H9 (cell line): ENCODE measurements around the gene TCP11X1. TPM values are rescaled to one million over a fixed set of nuclear protein-coding genes. Genes with fewer than 3 reads are reported as not detected.
"Not testable (repeated sequence)": the region's sequence is repeated elsewhere in the genome, so short reads cannot be mapped to it uniquely, and the experiment has no call there.

ENCODE experiments used
- DNase-seq: peaks from one replicate; pipeline ENCODE4 v3.0.0-alpha.2; 2017
- H2AFZ ChIP-seq: one replicate; pipeline ENCODE4 v1.6.1; 2013; ENCODE audit warnings: mild to moderate bottlenecking, low read length, control low read depth, moderate library complexity
- H2AK5ac ChIP-seq: 2 replicates; pipeline ENCODE4 v1.6.1; 2013; ENCODE audit warnings: low read length, control low read depth, mixed read lengths; ENCODE audit not compliant: insufficient read length
- H2BK120ac ChIP-seq: one replicate; pipeline ENCODE4 v1.6.1; 2013; ENCODE audit warnings: low read depth, mild to moderate bottlenecking, low read length, control low read depth, inconsistent platforms; ENCODE audit not compliant: poor library complexity, severe bottlenecking
- H2BK12ac ChIP-seq: 2 replicates; pipeline ENCODE4 v1.6.1; 2013; ENCODE audit warnings: low read length, control low read depth, mixed read lengths, low read depth; ENCODE audit not compliant: insufficient read length
- H2BK15ac ChIP-seq: 2 replicates; pipeline ENCODE4 v1.6.1; 2013; ENCODE audit warnings: low read depth, low read length, control low read depth
- H2BK20ac ChIP-seq: one replicate; pipeline ENCODE4 v1.6.1; 2013; ENCODE audit warnings: low read depth, mild to moderate bottlenecking, low read length, control low read depth, inconsistent platforms; ENCODE audit not compliant: poor library complexity, severe bottlenecking
- H2BK5ac ChIP-seq: 2 replicates; pipeline ENCODE4 v1.6.1; 2013; ENCODE audit warnings: low read length, control low read depth, mixed read lengths; ENCODE audit not compliant: insufficient read length
- H3K14ac ChIP-seq: 2 replicates; pipeline ENCODE4 v1.6.1; 2013; ENCODE audit warnings: low read length, control low read depth; ENCODE audit not compliant: insufficient read depth
- H3K18ac ChIP-seq: 2 replicates; pipeline ENCODE4 v1.6.1; 2013; ENCODE audit warnings: low read depth, mild to moderate bottlenecking, mixed read lengths, low read length, control low read depth; ENCODE audit not compliant: insufficient read length
- H3K23ac ChIP-seq: 2 replicates; pipeline ENCODE4 v1.6.1; 2013; ENCODE audit warnings: low read length, control low read depth, mixed read lengths, low read depth; ENCODE audit not compliant: insufficient read length
- H3K23me2 ChIP-seq: 2 replicates; pipeline ENCODE4 v1.6.1; 2013; ENCODE audit warnings: low read depth, mild to moderate bottlenecking, mixed read lengths, low read length, control low read depth; ENCODE audit not compliant: insufficient read length, poor library complexity, severe bottlenecking
- H3K27ac ChIP-seq: 2 replicates; pipeline ENCODE4 v1.5.1; 2013; ENCODE audit warnings: low read length, control low read depth, mixed read lengths, low read depth; ENCODE audit not compliant: insufficient read length
- H3K27me3 ChIP-seq: 2 replicates; pipeline ENCODE4 v1.6.1; 2013; ENCODE audit warnings: low read length, control low read depth, inconsistent platforms; ENCODE audit not compliant: insufficient read depth
- H3K4ac ChIP-seq: 2 replicates; pipeline ENCODE4 v1.6.1; 2013; ENCODE audit warnings: low read depth, mild to moderate bottlenecking, control low read depth, inconsistent platforms, low read length, moderate library complexity
- H3K4me1 ChIP-seq: 2 replicates; pipeline ENCODE4 v1.6.1; 2013; ENCODE audit warnings: low read length, control low read depth, inconsistent platforms; ENCODE audit not compliant: insufficient read depth
- H3K4me2 ChIP-seq: 2 replicates; pipeline ENCODE4 v1.6.1; 2013; ENCODE audit warnings: low read length, control low read depth, mixed read lengths; ENCODE audit not compliant: insufficient read length, insufficient read depth
- H3K56ac ChIP-seq: 2 replicates; pipeline ENCODE4 v1.6.1; 2013; ENCODE audit warnings: low read depth, mild to moderate bottlenecking, mixed read lengths, low read length, control low read depth; ENCODE audit not compliant: insufficient read length
- H3K79me1 ChIP-seq: 2 replicates; pipeline ENCODE4 v1.6.1; 2013; ENCODE audit warnings: low read depth, mild to moderate bottlenecking, moderate library complexity, low read length, control low read depth, inconsistent platforms; ENCODE audit not compliant: insufficient read depth, poor library complexity, severe bottlenecking
- H3K79me2 ChIP-seq: 2 replicates; pipeline ENCODE4 v1.6.1; 2013; ENCODE audit warnings: low read length, control low read depth, inconsistent platforms; ENCODE audit not compliant: insufficient read depth
- H3K9ac ChIP-seq: 2 replicates; pipeline ENCODE4 v1.6.1; 2013; ENCODE audit warnings: low read length, control low read depth, mixed read lengths; ENCODE audit not compliant: insufficient read length; ENCODE audit errors: extremely low read depth
- H3K9me3 ChIP-seq: one replicate; pipeline ENCODE4 v1.6.1; 2013; ENCODE audit warnings: low read depth, low read length, inconsistent platforms; ENCODE audit not compliant: control insufficient read depth
- H3T11ph ChIP-seq: one replicate; pipeline ENCODE4 v1.6.1; 2013; ENCODE audit warnings: mild to moderate bottlenecking, low read length, control low read depth, inconsistent platforms
- H4K20me1 ChIP-seq: one replicate; pipeline ENCODE4 v1.6.1; 2013; ENCODE audit not compliant: control insufficient read depth, insufficient read length, insufficient read depth
- H4K5ac ChIP-seq: 2 replicates; pipeline ENCODE4 v1.6.1; 2013; ENCODE audit warnings: low read depth, mild to moderate bottlenecking, mixed read lengths, low read length, control low read depth; ENCODE audit not compliant: insufficient read length
- H4K8ac ChIP-seq: replicated peaks from 2 replicates; pipeline ENCODE4 v1.6.1; 2013; ENCODE audit warnings: low read length, control low read depth, mixed read lengths, low read depth; ENCODE audit not compliant: insufficient read length
- H4K91ac ChIP-seq: 2 replicates; pipeline ENCODE4 v1.6.1; 2013; ENCODE audit warnings: low read depth, mild to moderate bottlenecking, moderate library complexity, mixed read lengths, low read length, control low read depth; ENCODE audit not compliant: insufficient read length
- H3K27ac Mint-ChIP-seq, 3 experiments: 2 replicates in 2 of 3; 3 replicates in 1 of 3; pipeline ENCODE4 v1.8.0; 2020 to 2021; ENCODE audit warnings: mixed read lengths in 3 of 3, mild to moderate bottlenecking in 1 of 3, moderate library complexity in 1 of 3
- H3K27me3 Mint-ChIP-seq: 2 replicates; pipeline ENCODE4 v1.8.0; 2021; ENCODE audit warnings: low read depth, mild to moderate bottlenecking, moderate library complexity, mixed read lengths
- H3K36me3 Mint-ChIP-seq, 3 experiments: 2 replicates in 2 of 3; 3 replicates in 1 of 3; pipeline ENCODE4 v1.8.0; 2020 to 2021; ENCODE audit warnings: low read depth in 3 of 3, mixed read lengths in 3 of 3; ENCODE audit not compliant: insufficient read depth in 1 of 3
- H3K4me1 Mint-ChIP-seq, 2 experiments: 2 replicates each; pipeline ENCODE4 v1.8.0; 2020; ENCODE audit warnings: mixed read lengths in 2 of 2
- H3K4me3 Mint-ChIP-seq, 2 experiments: 2 replicates in 1 of 2; 3 replicates in 1 of 2; pipeline ENCODE4 v1.8.0; 2020 to 2021; ENCODE audit warnings: mild to moderate bottlenecking in 2 of 2, mixed read lengths in 2 of 2, moderate library complexity in 1 of 2
- H3K9me3 Mint-ChIP-seq, 2 experiments: 2 replicates in 1 of 2; 3 replicates in 1 of 2; pipeline ENCODE4 v1.8.0; 2020; ENCODE audit warnings: mild to moderate bottlenecking in 2 of 2, mixed read lengths in 2 of 2, moderate library complexity in 1 of 2
- WGBS: extraction: QIAGEN DNeasy Blood & Tissue Kit; methylation state at CpG from one replicate; pipeline ENCODE4 v1.1.7; 2013; ENCODE audit warnings: missing lambda C conversion rate, low lambda C conversion rate, mixed read lengths; ENCODE audit not compliant: insufficient read length; ENCODE audit errors: extremely low coverage; 5-methylcytosine and 5-hydroxymethylcytosine counted together
- total RNA-seq: library from RNA; stranded (reverse); gene quantifications from 2 replicates; pipeline ENCODE4 v1.2.1, GENCODE V29; 2021

Gene TCP11X1
- total RNA-seq, 1 experiment from 2014 or later = not detected

DNA sequence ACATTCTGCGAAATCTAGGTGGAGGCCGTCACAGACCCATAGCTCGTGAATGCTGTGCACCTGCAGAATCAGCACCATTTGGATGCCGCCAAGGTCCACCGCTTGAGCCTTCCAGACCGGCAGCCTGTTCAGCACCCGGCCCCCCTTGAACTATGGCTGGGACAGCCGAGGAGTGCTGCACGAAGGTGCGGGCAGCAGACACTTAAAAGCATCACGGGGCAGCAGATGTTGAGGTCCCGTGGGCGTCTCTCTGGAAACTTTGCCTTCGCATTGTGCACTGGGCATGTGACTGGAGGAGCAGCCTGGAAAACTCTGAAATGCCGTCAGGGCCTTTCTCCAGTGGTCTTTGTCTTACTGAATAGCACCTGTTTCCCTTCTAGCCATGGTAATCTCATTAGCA is 25.2 kb downstream of the TCP11X1 start:
- not testable (repeated sequence) for H3K27me3 ChIP-seq, H3K79me2 ChIP-seq, H3K27ac ChIP-seq, H3K18ac ChIP-seq, DNase-seq, H3K14ac ChIP-seq, H3K27ac Mint-ChIP-seq, H2BK15ac ChIP-seq, H2BK120ac ChIP-seq, H2BK12ac ChIP-seq, H3K4me3 Mint-ChIP-seq, H4K91ac ChIP-seq, H3T11ph ChIP-seq, H3K9ac ChIP-seq, H3K23ac ChIP-seq, H2BK5ac ChIP-seq, H2BK20ac ChIP-seq, H3K9me3 Mint-ChIP-seq, H4K8ac ChIP-seq, H3K4me1 Mint-ChIP-seq, H3K4me2 ChIP-seq, H3K4ac ChIP-seq, H3K36me3 Mint-ChIP-seq, H3K4me1 ChIP-seq, H3K79me1 ChIP-seq, H2AFZ ChIP-seq, H3K9me3 ChIP-seq, H4K20me1 ChIP-seq, H3K23me2 ChIP-seq, H3K27me3 Mint-ChIP-seq, H2AK5ac ChIP-seq, H3K56ac ChIP-seq, H4K5ac ChIP-seq
- WGBS = no CpG with 5 or more reads among the region's 15 CpGs

DNA sequence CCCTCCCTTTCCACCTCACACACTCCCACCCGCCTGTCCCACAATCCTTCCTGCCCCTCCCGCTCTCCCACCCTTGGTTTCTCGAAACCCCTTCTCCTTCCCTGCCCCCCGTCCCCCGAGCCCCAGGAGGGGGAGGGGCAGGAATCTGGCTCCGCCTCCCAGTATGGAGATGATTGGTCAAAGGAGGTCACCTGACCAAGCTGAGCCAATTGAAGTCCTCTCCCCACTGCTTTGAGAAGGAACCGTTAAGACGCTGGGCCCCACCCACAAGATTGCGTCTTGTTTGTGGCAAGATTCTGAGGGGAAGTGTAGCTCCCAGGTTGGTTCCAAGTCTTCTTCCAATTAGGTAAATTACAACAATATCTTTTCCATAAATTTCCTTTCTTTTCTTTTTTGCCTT is 31.8 kb downstream of the TCP11X1 start, which contains the start of gene NXF2:
NXF2 (plus strand) TSS at position 275 of the 400 bp plus-strand sequence. CDS start 59,912 bp downstream, outside the sequence.
- not testable (repeated sequence) for H4K5ac ChIP-seq, H4K8ac ChIP-seq, H3K27me3 Mint-ChIP-seq, H4K91ac ChIP-seq, H3K4me3 Mint-ChIP-seq, H3K79me1 ChIP-seq, H4K20me1 ChIP-seq, H3K27me3 ChIP-seq, H2BK12ac ChIP-seq, H3K14ac ChIP-seq, H3K18ac ChIP-seq, H3K23me2 ChIP-seq, H3K23ac ChIP-seq, H3K4ac ChIP-seq, H3T11ph ChIP-seq, H3K9ac ChIP-seq, H3K9me3 Mint-ChIP-seq, H2BK15ac ChIP-seq, DNase-seq, H3K27ac ChIP-seq, H2AK5ac ChIP-seq, H3K56ac ChIP-seq, H3K4me1 ChIP-seq, H3K9me3 ChIP-seq, H3K79me2 ChIP-seq, H3K4me2 ChIP-seq, H3K27ac Mint-ChIP-seq, H3K36me3 Mint-ChIP-seq, H2AFZ ChIP-seq, H2BK20ac ChIP-seq, H3K4me1 Mint-ChIP-seq, H2BK5ac ChIP-seq, H2BK120ac ChIP-seq
- WGBS = no CpG with 5 or more reads among the region's 9 CpGs
